HS-5 (cell line): ENCODE data around the gene NDUFA12.
"Not testable (repeated sequence)": the region's sequence is repeated elsewhere in the genome, so short reads cannot be mapped to it uniquely, and the experiment has no call there.

Source experiments
- DNase-seq: peaks from one replicate; pipeline ENCODE4 v3.0.0-alpha.2; 2012; ENCODE audit warnings: low read depth

The NDUFA12 gene

GRCh38 chr12:95003213-95003920 is at the start of gene NDUFA12:
Gene NDUFA12, minus strand, starts transcription at chr12:95003697. Its CDS starts 17 bp downstream, at chr12:95003680.
- peak; percentile 85 for DNase-seq

DNA sequence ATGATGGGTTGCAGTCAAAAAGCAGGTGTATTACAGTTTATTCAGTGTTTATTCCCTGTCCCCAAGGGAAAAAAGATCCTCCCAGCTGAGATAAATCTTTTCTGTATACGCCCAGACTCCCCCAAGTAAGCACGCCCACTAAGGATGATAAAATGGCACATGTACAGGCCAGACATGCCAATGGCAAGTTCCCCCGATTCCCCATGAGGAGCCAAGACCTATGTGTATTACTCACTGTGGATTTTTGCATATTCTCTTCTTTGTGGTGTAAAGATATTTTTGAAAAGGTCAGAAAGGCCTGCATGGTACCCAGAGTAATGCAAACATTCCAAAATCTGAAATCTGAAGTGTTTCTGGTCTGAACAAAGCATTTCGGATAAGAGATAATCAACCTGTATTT is 47.7 kb upstream of the NDUFA12 start:
- DNase-seq = no peak

DNA sequence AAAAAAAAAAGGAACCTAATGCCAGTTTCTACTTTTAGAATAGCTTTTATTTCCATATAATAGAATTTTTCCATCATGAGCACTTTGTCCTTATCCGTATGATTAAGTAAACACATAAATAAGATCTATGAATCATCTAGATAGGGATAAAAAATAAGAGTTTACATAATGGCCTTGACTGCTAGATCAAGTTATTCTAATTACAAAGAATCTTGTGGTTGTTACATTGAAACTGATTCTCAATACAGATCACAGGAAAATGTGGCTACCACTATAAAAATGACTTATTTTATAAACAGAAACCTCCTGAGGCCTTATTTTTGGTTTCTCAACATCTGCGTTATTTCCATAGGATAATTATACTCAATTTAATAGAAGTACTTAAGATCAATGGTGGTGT is 34.4 kb upstream of the NDUFA12 start:
- DNase-seq = no peak

DNA sequence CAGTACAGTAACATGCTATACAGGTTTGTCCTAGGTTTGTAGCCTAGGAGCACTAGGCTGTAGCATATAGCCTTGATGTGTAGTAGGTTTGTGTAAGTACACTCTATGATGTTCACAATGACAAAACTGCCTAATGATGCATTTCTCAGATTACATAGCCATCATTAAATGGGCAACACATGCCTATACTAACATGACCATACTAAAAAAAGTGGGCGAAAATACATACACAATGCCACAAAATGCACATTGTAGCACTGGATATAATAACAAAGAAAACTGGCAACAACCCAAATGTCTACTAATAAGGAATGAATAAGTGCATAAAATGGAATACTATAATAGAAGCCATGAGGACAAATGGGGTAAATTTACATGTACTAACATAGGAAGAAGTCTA is 31.3 kb upstream of the NDUFA12 start:
- DNase-seq = no peak

DNA sequence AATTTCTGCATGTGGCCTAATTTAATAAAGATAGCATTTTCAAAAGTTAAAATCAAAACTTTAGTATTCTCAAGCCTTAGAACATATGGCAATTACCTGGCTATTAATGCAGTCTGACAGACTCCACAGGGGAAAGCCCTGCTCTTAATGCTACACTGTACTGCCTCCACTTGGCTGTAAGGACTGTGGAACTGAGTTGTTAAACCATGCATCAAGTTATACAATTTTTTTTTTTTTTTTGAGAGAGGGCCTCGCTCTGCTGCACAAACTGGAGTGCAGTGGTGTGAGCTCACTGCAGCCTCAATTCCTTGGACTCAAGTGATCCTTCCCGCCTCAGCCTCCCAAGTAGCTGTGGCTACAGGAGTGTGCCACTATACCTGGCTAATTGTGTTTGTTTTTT is 19.0 kb upstream of the NDUFA12 start:
- no peak for DNase-seq

- DNase-seq = no peak
These were observed 14.0 kb upstream of the NDUFA12 start for GRCh38 chr12:95017482-95017881.

- no peak for DNase-seq
These were observed 12.6 kb upstream of the NDUFA12 start for GRCh38 chr12:95016120-95016519.

GRCh38 chr12:95014554-95014953 is 11.1 kb upstream of the NDUFA12 start:
- DNase-seq = no peak

GRCh38 chr12:95006206-95006605 is 2.7 kb upstream of the NDUFA12 start:
- no peak for DNase-seq

DNA sequence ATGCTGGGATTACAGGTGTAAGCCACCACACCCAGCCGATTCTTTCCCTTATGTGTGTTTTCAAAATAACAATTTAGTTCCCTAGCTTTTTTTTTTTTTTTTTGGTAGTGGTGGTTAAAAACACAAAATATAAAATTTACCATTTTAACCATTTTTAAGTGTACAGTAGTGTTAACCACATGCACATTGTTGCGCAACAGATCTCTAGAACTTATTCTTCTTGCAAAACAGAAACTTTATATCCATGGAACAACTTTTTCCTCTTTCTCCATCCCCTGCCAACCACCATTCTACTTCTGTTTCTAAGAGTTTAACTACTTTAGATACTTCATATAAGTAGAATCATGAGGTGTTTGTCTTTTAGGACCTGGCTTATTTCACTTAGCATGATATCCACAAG is 1.1 kb upstream of the NDUFA12 start:
- DNase-seq = no peak

GRCh38 chr12:95003921-95004272 is 400 bp upstream of the NDUFA12 start:
- DNase-seq = no peak

GRCh38 chr12:95002754-95003153 is 743 bp downstream of the NDUFA12 start:
- no peak for DNase-seq

GRCh38 chr12:94998326-94998725 is 5.2 kb downstream of the NDUFA12 start:
- no peak for DNase-seq

GRCh38 chr12:94997726-94998125 is 5.8 kb downstream of the NDUFA12 start:
- no peak for DNase-seq

GRCh38 chr12:94997061-94997460 is 6.4 kb downstream of the NDUFA12 start:
- no peak for DNase-seq

DNA sequence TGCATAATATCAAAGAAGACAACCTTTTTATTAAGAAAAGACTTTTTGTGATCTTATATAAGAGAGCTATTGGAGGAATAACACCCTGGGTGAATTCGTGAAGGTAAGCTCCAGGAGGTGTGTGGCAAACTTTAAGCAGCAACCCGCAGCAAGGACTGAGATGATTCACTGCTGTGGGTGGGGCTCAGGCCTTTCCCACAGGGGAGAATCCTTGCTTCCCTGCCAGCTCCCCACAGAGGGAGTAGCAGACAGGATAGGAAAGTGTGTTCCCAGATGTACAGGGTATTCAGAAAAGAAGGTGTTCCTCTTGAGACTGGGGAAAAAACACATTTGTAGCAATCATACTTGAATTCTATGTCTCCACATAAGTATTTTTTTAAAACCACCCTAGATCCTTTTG is 9.2 kb downstream of the NDUFA12 start:
- DNase-seq = peak; percentile 47

GRCh38 chr12:94993855-94994254 is 9.6 kb downstream of the NDUFA12 start:
- not testable (repeated sequence) for DNase-seq

DNA sequence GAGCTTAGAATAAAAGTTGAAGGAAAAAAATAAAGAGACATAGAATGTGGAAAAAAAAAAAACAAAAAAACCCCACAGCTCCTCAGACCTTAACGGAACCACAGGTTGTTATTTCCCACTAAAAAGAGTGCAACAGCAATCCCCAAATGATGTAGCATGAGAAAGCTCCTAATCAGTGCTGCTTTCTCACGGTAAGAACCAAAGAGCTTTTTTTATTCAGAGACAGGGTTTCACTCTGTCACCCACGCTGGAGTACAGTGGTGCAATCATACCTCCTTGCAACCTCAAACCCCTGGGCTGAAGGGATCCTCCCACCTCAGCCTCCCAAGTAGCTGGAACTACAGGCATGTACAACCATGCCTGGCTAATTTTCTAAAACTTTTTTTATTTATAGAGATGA is 13.3 kb downstream of the NDUFA12 start:
- DNase-seq = no peak

- no peak for DNase-seq
These were observed 15.0 kb downstream of the NDUFA12 start for GRCh38 chr12:94988471-94988870.

DNA sequence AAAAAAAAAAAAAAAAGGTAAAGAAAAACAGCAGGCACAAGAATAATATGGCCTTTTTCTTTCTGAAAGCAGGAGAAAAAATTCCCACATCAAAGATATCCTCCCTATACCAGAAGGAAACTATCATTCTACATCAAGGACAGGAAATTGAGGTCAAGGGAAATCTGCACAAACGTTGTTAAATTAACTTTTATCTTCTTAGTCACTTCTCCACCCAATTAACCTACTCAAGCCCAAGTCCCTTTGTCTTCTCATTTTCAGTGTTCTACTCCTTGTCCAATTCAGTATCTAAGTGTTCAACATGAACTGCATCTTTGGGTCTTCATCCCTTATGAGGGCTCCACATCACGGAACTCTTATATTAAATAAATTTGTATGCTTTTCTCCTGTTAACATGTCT is 15.7 kb downstream of the NDUFA12 start:
- DNase-seq = no peak

GRCh38 chr12:94987076-94987669 is 16.3 kb downstream of the NDUFA12 start:
- DNase-seq = no peak

- DNase-seq = not testable (repeated sequence)
These were observed 18.4 kb downstream of the NDUFA12 start for GRCh38 chr12:94985099-94985498.

GRCh38 chr12:94983321-94983720 is 20.2 kb downstream of the NDUFA12 start:
- no peak for DNase-seq

- no peak for DNase-seq
These were observed 21.0 kb downstream of the NDUFA12 start for GRCh38 chr12:94982456-94982855.
